ENCODE data around the gene MTRF1L.

- TF ChIP-seq CTCF (IDR thresholded peaks at IDR 0.05; ENCODE audit: low read depth, low read length): no peak
- no peak for TF ChIP-seq EZH2phosphoT487 (IDR thresholded peaks at IDR 0.05; ENCODE audit: low read depth)
These were observed 519 bp downstream of the MTRF1L start for GRCh38 chr6:153001767-153002612.

All from OCI-LY3 (cell line).